Measurements from ENCODE around the gene JAK2. TPM values are rescaled to one million over a fixed set of nuclear protein-coding genes. Genes with fewer than 3 reads are reported as not detected.

Gene JAK2
- total and polyA plus RNA-seq, 4 donors = 13.5 to 39.7 (median 21.4) TPM

- no CpG with 5 or more reads among the region's 2 CpGs for WGBS (ENCODE audit: insufficient coverage)
- H3K27ac ChIP-seq (ENCODE audit: low read depth, low read length) = no peak overlapping the region
- H3K36me3 ChIP-seq (ENCODE audit: control insufficient read depth, insufficient read depth, low read length) = no peaks in the 10 kb centered on the region
- DNase-seq (ENCODE audit: low read depth in 4 of 6, low spot score in 6 of 6) = peak in 2 of 6 donors; percentile 68 to 82
- no peaks in the 10 kb centered on the region for H3K27me3 ChIP-seq (ENCODE audit: control insufficient read depth, insufficient read depth, low read length)
- no peaks in the 10 kb centered on the region for H3K9me3 ChIP-seq (ENCODE audit: control insufficient read depth, insufficient read depth, low read length)
- H3K4me3 ChIP-seq (ENCODE audit: low read depth, low read length) = no peak overlapping the region
- peaks cover 7% of the 10 kb centered on the region for H3K4me1 ChIP-seq (ENCODE audit: control insufficient read depth, insufficient read depth, low read length)
Observed at GRCh38 chr9:4987961-4988421, 2.9 kb downstream of the JAK2 start.

- no peaks in the 10 kb centered on the region for H3K4me1 ChIP-seq (ENCODE audit: control insufficient read depth, insufficient read depth, low read length)
- H3K9me3 ChIP-seq (ENCODE audit: control insufficient read depth, insufficient read depth, low read length) = no peaks in the 10 kb centered on the region
- H3K36me3 ChIP-seq (ENCODE audit: control insufficient read depth, insufficient read depth, low read length) = no peaks in the 10 kb centered on the region
- H3K4me3 ChIP-seq (ENCODE audit: low read depth, low read length) = no peak overlapping the region
- no peak overlapping the region for H3K27ac ChIP-seq (ENCODE audit: low read depth, low read length)
- DNase-seq (ENCODE audit: low read depth in 4 of 6, low spot score in 6 of 6) = no peak
- no CpG with 5 or more reads among the region's 1 CpG for WGBS (ENCODE audit: insufficient coverage)
- no peaks in the 10 kb centered on the region for H3K27me3 ChIP-seq (ENCODE audit: control insufficient read depth, insufficient read depth, low read length)
Observed at GRCh38 chr9:4992872-4993271, 7.8 kb downstream of the JAK2 start.

GRCh38 chr9:4994166-4994890, 9.3 kb downstream of the JAK2 start:
- WGBS (ENCODE audit: insufficient coverage) = no CpG with 5 or more reads among the region's 4 CpGs
- Histone ChIP-seq H3K27ac (ENCODE audit: low read depth, low read length) (no peak overlapping the region), H3K9me3 (ENCODE audit: control insufficient read depth, insufficient read depth, low read length) (no peaks in the 10 kb centered on the region), H3K36me3 (ENCODE audit: control insufficient read depth, insufficient read depth, low read length) (peaks cover 3% of the 10 kb centered on the region), H3K4me3 (ENCODE audit: low read depth, low read length) (no peak overlapping the region), H3K27me3 (ENCODE audit: control insufficient read depth, insufficient read depth, low read length) (no peaks in the 10 kb centered on the region), H3K4me1 (ENCODE audit: control insufficient read depth, insufficient read depth, low read length) (no peaks in the 10 kb centered on the region)
- DNase-seq (ENCODE audit: low read depth in 4 of 6, low spot score in 6 of 6) = peak in 1 of 6 donors; percentile 72

GRCh38 chr9:4997196-4997595, 12.1 kb downstream of the JAK2 start:
- Histone ChIP-seq H3K9me3 (ENCODE audit: control insufficient read depth, insufficient read depth, low read length) (peaks cover 2% of the 10 kb centered on the region), H3K4me3 (ENCODE audit: low read depth, low read length) (no peak overlapping the region), H3K4me1 (ENCODE audit: control insufficient read depth, insufficient read depth, low read length) (no peaks in the 10 kb centered on the region), H3K27me3 (ENCODE audit: control insufficient read depth, insufficient read depth, low read length) (no peaks in the 10 kb centered on the region), H3K27ac (ENCODE audit: low read depth, low read length) (no peak overlapping the region), H3K36me3 (ENCODE audit: control insufficient read depth, insufficient read depth, low read length) (peaks cover 3% of the 10 kb centered on the region)
- no peak for DNase-seq (ENCODE audit: low read depth in 4 of 6, low spot score in 6 of 6)
- 60% methylated on average over 2 of the region's 3 CpGs for WGBS (ENCODE audit: insufficient coverage)

GRCh38 chr9:4997631-4998030, 12.6 kb downstream of the JAK2 start:
- Histone ChIP-seq H3K27me3 (ENCODE audit: control insufficient read depth, insufficient read depth, low read length) (no peaks in the 10 kb centered on the region), H3K27ac (ENCODE audit: low read depth, low read length) (no peak overlapping the region), H3K36me3 (ENCODE audit: control insufficient read depth, insufficient read depth, low read length) (peaks cover 3% of the 10 kb centered on the region), H3K4me1 (ENCODE audit: control insufficient read depth, insufficient read depth, low read length) (no peaks in the 10 kb centered on the region), H3K9me3 (ENCODE audit: control insufficient read depth, insufficient read depth, low read length) (peaks cover 2% of the 10 kb centered on the region), H3K4me3 (ENCODE audit: low read depth, low read length) (no peak overlapping the region)
- no peak for DNase-seq (ENCODE audit: low read depth in 4 of 6, low spot score in 6 of 6)

GRCh38 chr9:5002811-5003210, 17.7 kb downstream of the JAK2 start:
- peaks cover 3% of the 10 kb centered on the region for H3K36me3 ChIP-seq (ENCODE audit: control insufficient read depth, insufficient read depth, low read length)
- no peak overlapping the region for H3K27ac ChIP-seq (ENCODE audit: low read depth, low read length)
- H3K9me3 ChIP-seq (ENCODE audit: control insufficient read depth, insufficient read depth, low read length) = peaks cover 2% of the 10 kb centered on the region
- no peaks in the 10 kb centered on the region for H3K27me3 ChIP-seq (ENCODE audit: control insufficient read depth, insufficient read depth, low read length)
- no CpG with 5 or more reads among the region's 1 CpG for WGBS (ENCODE audit: insufficient coverage)
- no peaks in the 10 kb centered on the region for H3K4me1 ChIP-seq (ENCODE audit: control insufficient read depth, insufficient read depth, low read length)
- no peak overlapping the region for H3K4me3 ChIP-seq (ENCODE audit: low read depth, low read length)
- DNase-seq (ENCODE audit: low read depth in 4 of 6, low spot score in 6 of 6) = no peak

GRCh38 chr9:5004481-5004880, 19.4 kb downstream of the JAK2 start:
- Histone ChIP-seq H3K4me3 (ENCODE audit: low read depth, low read length) (no peak overlapping the region), H3K27ac (ENCODE audit: low read depth, low read length) (no peak overlapping the region), H3K4me1 (ENCODE audit: control insufficient read depth, insufficient read depth, low read length) (no peaks in the 10 kb centered on the region), H3K36me3 (ENCODE audit: control insufficient read depth, insufficient read depth, low read length) (no peaks in the 10 kb centered on the region), H3K9me3 (ENCODE audit: control insufficient read depth, insufficient read depth, low read length) (peaks cover 2% of the 10 kb centered on the region), H3K27me3 (ENCODE audit: control insufficient read depth, insufficient read depth, low read length) (no peaks in the 10 kb centered on the region)
- no peak for DNase-seq (ENCODE audit: low read depth in 4 of 6, low spot score in 6 of 6)

- Histone ChIP-seq H3K27me3 (ENCODE audit: control insufficient read depth, insufficient read depth, low read length) (no peaks in the 10 kb centered on the region), H3K4me1 (ENCODE audit: control insufficient read depth, insufficient read depth, low read length) (no peaks in the 10 kb centered on the region), H3K27ac (ENCODE audit: low read depth, low read length) (no peak overlapping the region), H3K4me3 (ENCODE audit: low read depth, low read length) (no peak overlapping the region), H3K9me3 (ENCODE audit: control insufficient read depth, insufficient read depth, low read length) (no peaks in the 10 kb centered on the region), H3K36me3 (ENCODE audit: control insufficient read depth, insufficient read depth, low read length) (no peaks in the 10 kb centered on the region)
- DNase-seq (ENCODE audit: low read depth in 4 of 6, low spot score in 6 of 6) = no peak
Observed at GRCh38 chr9:5008202-5008601, 23.1 kb downstream of the JAK2 start.

GRCh38 chr9:5013374-5013773, 28.3 kb downstream of the JAK2 start:
- DNase-seq (ENCODE audit: low read depth in 4 of 6, low spot score in 6 of 6) = peak in 1 of 6 donors; percentile 24
- Histone ChIP-seq H3K27ac (ENCODE audit: low read depth, low read length) (no peak overlapping the region), H3K9me3 (ENCODE audit: control insufficient read depth, insufficient read depth, low read length) (peaks cover under 1% of the 10 kb centered on the region)

GRCh38 chr9:5015934-5016333, 30.9 kb downstream of the JAK2 start:
- Histone ChIP-seq H3K27ac (ENCODE audit: low read depth, low read length) (no peak overlapping the region), H3K4me1 (ENCODE audit: control insufficient read depth, insufficient read depth, low read length) (no peaks in the 10 kb centered on the region)

More at GRCh38 chr9:5013374-5013773, 28.3 kb downstream of the JAK2 start:
- peaks cover 3% of the 10 kb centered on the region for H3K36me3 ChIP-seq (ENCODE audit: control insufficient read depth, insufficient read depth, low read length)
- H3K27me3 ChIP-seq (ENCODE audit: control insufficient read depth, insufficient read depth, low read length) = no peaks in the 10 kb centered on the region
- H3K4me1 ChIP-seq (ENCODE audit: control insufficient read depth, insufficient read depth, low read length) = no peaks in the 10 kb centered on the region
- no peak overlapping the region for H3K4me3 ChIP-seq (ENCODE audit: low read depth, low read length)

More at GRCh38 chr9:5015934-5016333, 30.9 kb downstream of the JAK2 start:
- Histone ChIP-seq H3K4me3 (ENCODE audit: low read depth, low read length) (no peak overlapping the region), H3K36me3 (ENCODE audit: control insufficient read depth, insufficient read depth, low read length) (peaks cover 3% of the 10 kb centered on the region), H3K9me3 (ENCODE audit: control insufficient read depth, insufficient read depth, low read length) (peaks cover 3% of the 10 kb centered on the region), H3K27me3 (ENCODE audit: control insufficient read depth, insufficient read depth, low read length) (no peaks in the 10 kb centered on the region)
- WGBS (ENCODE audit: insufficient coverage) = 100% methylated on average over 1 of the region's 5 CpGs
- peak in 1 of 6 donors; percentile 10 for DNase-seq (ENCODE audit: low read depth in 4 of 6, low spot score in 6 of 6)
